KOPT-K1 (cell line): ENCODE data around the gene HAUS7.

ENCODE experiments used
- H3K27ac ChIP-seq: fragments of 200-600 bp; sonication (generic); 2 replicates; pipeline ENCODE4 v1.5.1; 2016; ENCODE audit warnings: antibody characterized with exemption, mild to moderate bottlenecking, low read depth, low read length; ENCODE audit not compliant: poor library complexity, severe bottlenecking
- H3K36me3 ChIP-seq: fragments of 200-600 bp; sonication (generic); 2 replicates; pipeline ENCODE4 v1.5.1; 2017; ENCODE audit warnings: antibody characterized with exemption, mild to moderate bottlenecking, low read length, moderate library complexity; ENCODE audit not compliant: insufficient read depth
- H3K9me3 ChIP-seq: fragments of 200-600 bp; sonication (generic); 2 replicates; pipeline ENCODE4 v1.5.1; 2017; ENCODE audit warnings: antibody characterized with exemption, low read length, mild to moderate bottlenecking; ENCODE audit not compliant: insufficient read depth, poor library complexity, severe bottlenecking

The HAUS7 gene

GRCh38 chrX:153445856-153446635 lies 24.3 kb downstream of the HAUS7 start, which contains the start of gene TREX2:
TSS of gene TREX2 (minus strand) at chrX:153446056. CDS start at chrX:153445430, 626 bp downstream.
- Histone ChIP-seq H3K9me3 (no peaks in the 10 kb centered on the region), H3K36me3 (peaks cover 19% of the 10 kb centered on the region; the same call in 1 of the 2 replicates), H3K27ac (no peak within 1 kb of the TSS)

GRCh38 chrX:153445106-153445855 lies 25.1 kb downstream of the HAUS7 start:
- 0 out of 2 replicates have a peak, but pooled peaks cover 13% of the 10 kb centered on the region for H3K36me3 ChIP-seq

GRCh38 chrX:153444333-153445011 lies 25.9 kb downstream of the HAUS7 start:
- no peak overlapping the region for H3K27ac ChIP-seq
- H3K9me3 ChIP-seq = no peaks in the 10 kb centered on the region
- 0 out of 2 replicates have a peak, but pooled peaks cover 10% of the 10 kb centered on the region for H3K36me3 ChIP-seq

More at GRCh38 chrX:153445106-153445855, 25.1 kb downstream of the HAUS7 start:
- Histone ChIP-seq H3K9me3 (no peaks in the 10 kb centered on the region), H3K27ac (no peak overlapping the region)

- Histone ChIP-seq H3K9me3 (no peaks in the 10 kb centered on the region), H3K27ac (no peak overlapping the region), H3K36me3 (0 out of 2 replicates have a peak, but pooled peaks cover 6% of the 10 kb centered on the region)
These were observed 26.7 kb downstream of the HAUS7 start for GRCh38 chrX:153443476-153444332.

- H3K27ac ChIP-seq = no peak overlapping the region
- no peaks in the 10 kb centered on the region for H3K9me3 ChIP-seq
- H3K36me3 ChIP-seq = 0 out of 2 replicates have a peak, but pooled peaks cover 4% of the 10 kb centered on the region
These were observed 27.9 kb downstream of the HAUS7 start for GRCh38 chrX:153442463-153442862.

GRCh38 chrX:153441981-153442380 lies 28.4 kb downstream of the HAUS7 start:
- no peaks in the 10 kb centered on the region for H3K9me3 ChIP-seq
- H3K36me3 ChIP-seq = no peaks in the 10 kb centered on the region

GRCh38 chrX:153441296-153441695 lies 29.1 kb downstream of the HAUS7 start:
- Histone ChIP-seq H3K9me3 (no peaks in the 10 kb centered on the region), H3K27ac (no peak overlapping the region), H3K36me3 (no peaks in the 10 kb centered on the region)

More at GRCh38 chrX:153441981-153442380, 28.4 kb downstream of the HAUS7 start:
- no peak overlapping the region for H3K27ac ChIP-seq

- H3K9me3 ChIP-seq = no peaks in the 10 kb centered on the region
- no peaks in the 10 kb centered on the region for H3K36me3 ChIP-seq
- H3K27ac ChIP-seq = no peak overlapping the region
These were observed 29.7 kb downstream of the HAUS7 start for GRCh38 chrX:153440556-153441135.

- Histone ChIP-seq H3K36me3 (no peaks in the 10 kb centered on the region), H3K27ac (no peak overlapping the region), H3K9me3 (no peaks in the 10 kb centered on the region)
These were observed 30.4 kb downstream of the HAUS7 start for GRCh38 chrX:153439977-153440376.

- Histone ChIP-seq H3K36me3 (no peaks in the 10 kb centered on the region), H3K27ac (no peak overlapping the region), H3K9me3 (no peaks in the 10 kb centered on the region)
These were observed 31.8 kb downstream of the HAUS7 start for GRCh38 chrX:153438532-153438931.

- H3K36me3 ChIP-seq = no peaks in the 10 kb centered on the region
- no peak overlapping the region for H3K27ac ChIP-seq
- H3K9me3 ChIP-seq = no peaks in the 10 kb centered on the region
These were observed 34.5 kb downstream of the HAUS7 start for GRCh38 chrX:153435845-153436244.

- H3K27ac ChIP-seq = no peak overlapping the region
- no peaks in the 10 kb centered on the region for H3K9me3 ChIP-seq
These were observed 35.6 kb downstream of the HAUS7 start for GRCh38 chrX:153434801-153435200.

GRCh38 chrX:153433781-153434285 lies 36.5 kb downstream of the HAUS7 start:
- H3K27ac ChIP-seq = no peak overlapping the region
- no peaks in the 10 kb centered on the region for H3K9me3 ChIP-seq

More at GRCh38 chrX:153434801-153435200, 35.6 kb downstream of the HAUS7 start:
- H3K36me3 ChIP-seq = no peaks in the 10 kb centered on the region

More at GRCh38 chrX:153433781-153434285, 36.5 kb downstream of the HAUS7 start:
- H3K36me3 ChIP-seq = no peaks in the 10 kb centered on the region
